ENCODE results near the gene TBX1. TPM values are rescaled to one million over a fixed set of nuclear protein-coding genes. Genes with fewer than 3 reads are reported as not detected.

TBX1 gene
- total and polyA plus RNA-seq, 2 of the 8 experiments (the other 6 are each of a cell fraction or from before 2014, with no cell fraction given): 0.28 TPM; not detected in 1

- TF ChIP-seq EGR1 (IDR thresholded peaks at IDR 0.05; ENCODE audit: borderline replicate concordance, low read depth, low read length) (no peak), MAX (IDR thresholded peaks at IDR 0.05) (peak; percentile 23; the same call in 1 of the 2 replicates), POU5F1 (IDR thresholded peaks at IDR 0.05; ENCODE audit: low read depth, low read length) (no peak), EP300 (IDR thresholded peaks at IDR 0.05; ENCODE audit: borderline replicate concordance in 1 of 2, low read depth in 2 of 2, low read length in 2 of 2) (no peak), SP2 (IDR thresholded peaks at IDR 0.05; ENCODE audit: low read length) (no peak), SP1 (IDR thresholded peaks at IDR 0.05; ENCODE audit: low read depth, low read length) (no peak), SAP30 (IDR thresholded peaks at IDR 0.05; ENCODE audit: insufficient read depth, insufficient replicate concordance, low read length) (no peak), TBP (IDR thresholded peaks at IDR 0.05; ENCODE audit: low read depth, low read length) (no peak), TEAD4 (IDR thresholded peaks at IDR 0.05; ENCODE audit: low read depth, low read length) (no peak), KDM1A (IDR thresholded peaks at IDR 0.05; ENCODE audit: borderline replicate concordance, low read length) (no peak), FOSL1 (IDR thresholded peaks at IDR 0.05; ENCODE audit: insufficient read depth, low read depth, low read length) (no peak), BRCA1 (IDR thresholded peaks at IDR 0.05; ENCODE audit: low read depth, low read length) (no peak), BCL11A (IDR thresholded peaks at IDR 0.05; ENCODE audit: low read depth in 2 of 2, low read length in 2 of 2) (no peak), ZNF274 (IDR thresholded peaks at IDR 0.05; ENCODE audit: borderline replicate concordance, extremely low read depth, low read length) (no peak), SP4 (IDR thresholded peaks at IDR 0.05; ENCODE audit: low read length) (no peak), TAF1 (IDR thresholded peaks at IDR 0.05; ENCODE audit: low read depth, low read length) (no peak), TCF12 (IDR thresholded peaks at IDR 0.05; ENCODE audit: low read depth, low read length) (no peak), KDM5A (IDR thresholded peaks at IDR 0.05; ENCODE audit: low read length) (no peak), MAFK (IDR thresholded peaks at IDR 0.05; ENCODE audit: low read depth, low read length) (no peak), BACH1 (IDR thresholded peaks at IDR 0.05; ENCODE audit: low read length) (no peak), SIRT6 (IDR thresholded peaks at IDR 0.05; ENCODE audit: low read length) (no peak), RNF2 (IDR thresholded peaks at IDR 0.05; ENCODE audit: borderline replicate concordance, low read depth, low read length, missing control alignments, poor library complexity, severe bottlenecking) (peak; percentile 79), POLR2AphosphoS5 (IDR thresholded peaks at IDR 0.05; ENCODE audit: low read depth, low read length) (no peak), JUND (IDR thresholded peaks at IDR 0.05; ENCODE audit: low read length) (no peak), CBX8 (IDR thresholded peaks at IDR 0.05; ENCODE audit: borderline replicate concordance, low read depth, low read length) (no peak), RFX5 (IDR thresholded peaks at IDR 0.05; ENCODE audit: borderline replicate concordance, low read depth, low read length) (no peak)
Measured at GRCh38 chr22:19756288-19757128, 4.1 kb upstream of the TBX1 start (continued).
